Fibroblast of skin of left biceps (primary cell): ENCODE data around the gene ULK3.

Source experiments
- DNase-seq, 2 experiments: peaks; one replicate each; pipeline ENCODE4 v3.0.0-alpha.2; 2013; ENCODE audit warnings: low read depth in 2 of 2

Gene ULK3

DNA sequence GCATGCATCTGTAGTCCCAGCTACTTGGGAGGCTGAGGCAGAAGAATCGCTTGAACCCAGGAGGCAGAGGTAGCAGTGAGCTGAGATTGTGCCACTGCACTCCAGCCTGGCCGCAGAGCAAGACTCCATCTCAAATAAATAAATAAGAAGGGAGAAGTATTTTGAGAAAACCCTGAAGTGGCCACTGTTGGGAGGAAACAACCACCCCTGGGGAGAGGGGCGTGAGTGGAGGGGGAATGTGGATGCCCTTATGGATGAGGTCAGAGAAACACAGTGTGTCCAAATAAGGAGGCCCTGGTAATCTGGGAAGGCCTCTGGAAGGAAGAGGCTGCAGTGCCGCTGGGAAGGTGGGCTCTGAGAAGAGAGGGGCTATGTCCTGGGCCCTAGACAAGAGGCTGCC lies 20.7 kb downstream of the ULK3 start:
- no peak for DNase-seq

DNA sequence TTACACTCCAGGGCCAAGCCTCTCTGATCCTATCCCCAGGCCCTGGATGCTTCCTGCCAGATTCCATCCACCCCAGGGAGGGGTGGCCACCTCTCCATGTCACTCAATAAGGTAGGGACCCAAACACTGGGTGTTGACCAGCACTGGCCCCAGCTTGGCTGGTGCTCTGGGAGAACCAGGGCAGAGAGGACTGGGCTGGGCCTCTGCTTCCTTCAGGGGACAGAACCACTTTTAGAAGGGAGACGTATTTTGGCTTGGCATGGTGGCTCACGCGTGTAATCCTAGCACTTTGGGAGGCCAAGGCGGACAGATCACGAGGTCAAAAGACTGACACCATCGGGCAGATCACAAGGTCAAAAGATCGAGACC lies 21.2 kb downstream of the ULK3 start:
- DNase-seq, result no peak

DNA sequence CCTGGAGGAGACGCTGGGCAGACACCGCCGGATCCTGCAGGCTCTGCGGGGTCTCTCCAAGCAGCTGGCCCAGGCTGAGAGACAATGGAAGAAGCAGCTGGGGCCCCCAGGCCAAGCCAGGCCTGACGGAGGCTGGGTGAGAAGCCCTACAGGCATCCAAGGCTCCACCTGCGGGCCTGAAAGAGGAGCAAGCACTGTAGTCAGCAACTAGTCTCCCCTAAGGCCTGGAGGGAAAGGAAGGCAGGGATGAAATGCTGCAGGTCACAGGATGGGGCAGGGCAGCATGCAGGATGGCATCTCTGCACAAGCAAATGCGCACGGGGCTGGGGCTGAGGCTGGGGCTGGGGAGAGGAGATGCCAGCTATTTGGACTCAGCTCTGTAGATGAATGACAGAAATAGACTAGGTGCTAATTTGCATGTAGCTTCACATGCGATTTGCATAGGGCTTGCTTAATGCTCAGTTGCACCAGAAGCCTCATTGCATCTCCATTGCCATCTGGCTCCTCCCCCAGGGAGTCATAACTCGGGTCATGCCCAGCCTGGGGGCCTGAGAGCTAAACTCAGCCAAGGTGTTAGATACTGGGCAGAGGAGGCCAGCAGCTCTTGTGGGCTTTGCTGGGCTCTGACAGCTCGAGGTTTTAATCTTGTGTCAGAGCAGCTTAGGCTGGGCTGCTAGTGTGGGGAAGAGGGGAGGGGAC lies 21.7 kb downstream of the ULK3 start:
- no peak for DNase-seq

DNA sequence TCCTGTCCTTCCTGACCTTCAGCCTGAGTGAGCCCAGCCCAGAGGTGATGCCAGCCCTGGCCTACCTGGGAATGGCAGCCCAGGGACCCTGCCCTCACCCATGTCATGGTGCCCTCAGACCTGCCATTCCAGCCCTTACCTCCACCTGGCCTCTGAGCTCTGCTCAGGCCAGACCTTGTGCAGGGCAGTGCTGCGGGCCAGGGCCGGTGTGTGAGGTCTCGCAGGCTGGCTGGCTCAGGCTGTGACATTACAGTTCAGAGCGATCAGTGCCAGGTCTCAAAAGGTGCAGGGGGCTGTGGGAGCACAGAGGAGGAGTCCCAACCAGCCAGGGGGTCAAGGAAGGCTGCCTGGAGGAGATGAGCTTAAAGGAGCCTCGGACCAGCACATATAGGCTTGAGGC lies 22.9 kb downstream of the ULK3 start:
- no peak for DNase-seq

DNA sequence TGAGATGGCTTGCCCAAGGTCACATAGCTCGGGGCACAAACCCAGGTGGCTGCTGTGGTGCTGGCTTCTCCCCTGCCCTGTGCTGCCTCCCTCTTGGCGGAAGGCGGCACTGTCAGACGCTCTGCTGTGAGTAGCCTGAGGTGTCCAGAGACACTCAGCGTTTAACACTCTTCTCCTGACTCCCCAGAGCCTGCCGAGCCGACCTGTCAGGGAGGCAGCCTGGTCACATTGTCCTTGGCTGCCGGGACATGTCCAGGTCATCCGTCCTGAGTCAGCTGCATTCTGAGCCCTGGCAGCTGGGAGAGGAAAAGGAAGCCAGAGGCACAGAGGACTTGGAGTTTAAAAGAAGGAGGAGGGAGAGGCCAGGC lies 25.6 kb downstream of the ULK3 start:
- no peak for DNase-seq

DNA sequence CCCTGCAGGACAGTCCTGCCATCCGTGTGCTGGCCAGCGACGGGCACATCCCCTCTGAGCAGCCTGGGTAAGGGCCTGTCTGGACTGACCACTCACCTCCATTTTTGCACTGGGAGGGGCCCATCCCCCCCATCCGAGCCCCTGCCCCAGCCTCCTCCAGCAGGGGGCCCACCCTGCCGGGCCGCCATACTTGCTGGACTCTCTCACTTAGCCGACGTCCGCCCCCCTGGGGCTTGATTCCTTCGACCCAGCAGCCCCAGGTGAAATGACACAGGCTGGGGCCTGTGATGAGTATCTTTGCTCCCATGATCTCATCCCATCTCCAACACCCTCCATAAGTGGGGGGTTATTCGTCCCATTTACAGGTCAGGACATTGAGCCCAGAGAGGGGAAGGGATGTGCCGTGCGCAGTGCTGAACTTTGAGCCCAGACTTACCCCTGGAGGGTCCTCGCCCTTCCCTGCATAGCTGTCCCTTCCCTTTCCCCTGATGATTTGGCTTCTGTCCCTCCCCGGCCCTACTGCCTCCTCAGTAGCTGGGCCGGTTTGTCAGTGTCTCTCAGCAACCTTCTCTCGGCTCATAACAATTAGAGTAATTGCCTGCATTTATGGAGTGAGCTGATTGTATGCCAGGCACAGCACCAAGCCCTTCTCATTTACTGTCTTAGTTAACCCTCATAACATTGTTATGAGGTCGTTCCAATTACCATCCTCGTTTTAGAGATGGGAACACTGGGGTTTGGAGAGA lies 26.2 kb downstream of the ULK3 start:
- DNase-seq, result no peak

DNA sequence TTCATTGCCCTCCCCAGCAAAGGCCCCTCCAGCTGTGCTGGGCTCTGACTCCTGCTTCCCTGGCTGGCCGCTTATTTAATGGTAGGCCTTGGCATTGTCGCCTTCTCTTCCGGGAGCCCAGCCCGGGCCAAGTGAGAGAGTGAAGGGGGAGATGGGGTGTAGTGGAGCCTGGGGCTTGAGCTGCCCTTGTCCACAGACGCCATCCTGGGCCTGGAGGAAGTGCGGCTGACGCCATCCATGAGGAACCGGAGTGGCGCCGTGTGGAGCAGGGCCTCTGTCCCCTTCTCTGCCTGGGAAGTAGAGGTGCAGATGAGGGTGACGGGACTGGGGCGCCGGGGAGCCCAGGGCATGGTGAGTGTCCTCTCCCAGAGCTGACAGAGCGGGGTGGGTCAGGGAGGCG lies 27.0 kb downstream of the ULK3 start:
- no peak for DNase-seq

DNA sequence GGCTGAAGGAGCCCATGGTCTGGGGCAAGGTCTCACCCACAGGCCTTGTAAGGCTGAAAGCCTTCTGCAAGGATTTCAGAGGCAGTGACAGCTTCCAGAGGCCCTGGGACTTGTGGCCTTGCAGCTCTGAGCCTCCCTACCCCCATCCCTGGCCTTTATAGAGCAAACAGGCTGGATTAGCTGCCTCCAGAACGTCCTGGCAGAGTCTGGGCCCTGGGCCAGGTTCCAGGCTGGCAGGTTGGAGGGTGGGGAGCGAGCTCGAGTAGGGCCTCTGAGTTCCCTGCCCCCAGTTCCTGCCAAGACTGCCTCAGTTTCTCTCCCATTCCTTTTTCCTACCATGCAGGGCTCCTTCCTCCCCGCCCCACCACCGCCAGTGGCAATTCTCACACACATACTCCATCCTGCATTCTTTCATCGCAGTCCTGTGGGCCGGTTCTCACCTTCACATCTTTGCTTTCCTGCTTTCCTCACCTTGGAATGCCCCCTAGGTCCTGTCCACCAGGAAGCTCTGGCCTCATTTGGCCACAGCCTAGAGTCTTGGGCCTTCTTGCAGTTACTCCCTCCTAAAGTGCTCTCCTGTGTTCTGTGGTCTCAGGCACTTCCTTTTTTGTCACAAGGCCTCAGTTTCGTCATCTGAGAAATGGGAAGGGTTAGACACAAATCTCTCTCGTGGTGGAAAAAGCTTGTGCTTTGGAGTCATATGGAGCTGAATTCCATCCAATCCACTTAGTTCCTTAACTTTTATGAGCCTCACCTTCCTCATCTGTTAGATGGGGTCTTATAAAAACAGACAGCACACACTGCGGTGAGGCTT lies 27.6 kb downstream of the ULK3 start:
- no peak for DNase-seq

DNA sequence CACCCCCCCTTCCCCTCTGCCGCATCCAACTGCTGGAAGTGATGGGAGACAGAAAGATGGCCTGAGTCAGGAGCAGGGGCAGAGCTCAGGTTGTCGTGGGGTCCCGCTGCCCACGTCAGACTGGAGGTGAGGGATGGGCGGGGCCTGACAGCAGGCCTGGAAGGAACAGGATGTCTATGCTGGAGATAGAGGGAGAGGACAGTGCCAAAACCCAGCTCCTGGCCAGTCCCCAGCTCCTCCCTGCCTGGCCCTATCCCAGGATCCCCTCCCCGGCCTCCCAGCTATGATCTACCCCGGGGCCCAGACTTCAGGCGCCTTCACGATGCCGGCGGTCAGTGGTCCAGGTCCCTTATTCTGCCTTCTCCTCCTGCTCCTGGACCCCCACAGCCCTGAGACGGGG lies 30.4 kb downstream of the ULK3 start, which contains the start of gene LMAN1L:
Gene LMAN1L, plus strand, starts transcription at position 303 of the 400 bp plus-strand sequence. Its CDS starts 20 bp downstream, at position 323.
- DNase-seq, result no peak

DNA sequence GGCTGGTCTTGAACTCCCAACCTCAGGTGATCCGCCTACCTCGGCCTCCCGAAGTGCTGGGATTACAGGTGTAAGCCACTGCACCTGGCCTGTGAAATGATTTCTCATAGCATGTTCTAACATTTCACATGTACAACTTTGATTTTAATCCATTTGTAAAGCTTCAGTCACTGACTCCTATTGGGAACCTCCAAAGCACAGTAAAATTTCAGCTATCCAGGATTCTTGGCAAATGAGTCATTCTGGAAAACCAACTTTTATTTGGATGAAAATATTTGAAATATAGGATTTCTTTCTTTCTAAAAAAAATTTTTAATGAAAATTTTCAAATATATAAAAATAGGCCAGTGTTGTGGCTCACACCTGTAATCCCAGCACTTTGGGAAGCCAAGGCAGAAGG lies 33.0 kb downstream of the ULK3 start:
- DNase-seq, result no peak

DNA sequence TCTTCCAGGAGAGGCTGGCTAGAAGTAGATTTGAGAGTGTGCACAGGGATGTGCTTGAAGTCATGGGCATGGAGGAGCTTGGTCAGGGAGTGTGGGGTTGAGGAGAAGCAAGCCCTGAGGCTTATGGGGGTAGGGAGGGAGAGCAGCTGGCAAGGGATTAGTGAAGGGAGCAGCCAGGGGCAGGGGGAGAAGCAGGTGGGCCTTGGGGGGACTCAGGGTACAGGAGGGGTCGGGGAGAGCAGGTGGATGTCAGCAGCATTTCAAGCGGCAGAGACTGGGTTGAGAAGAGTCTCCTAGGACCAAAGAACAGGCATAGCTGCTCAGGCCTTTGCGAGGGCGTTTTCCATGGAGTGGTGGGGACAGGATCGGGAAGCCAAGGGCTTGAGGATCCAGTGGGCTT lies 33.7 kb downstream of the ULK3 start:
- no peak for DNase-seq

DNA sequence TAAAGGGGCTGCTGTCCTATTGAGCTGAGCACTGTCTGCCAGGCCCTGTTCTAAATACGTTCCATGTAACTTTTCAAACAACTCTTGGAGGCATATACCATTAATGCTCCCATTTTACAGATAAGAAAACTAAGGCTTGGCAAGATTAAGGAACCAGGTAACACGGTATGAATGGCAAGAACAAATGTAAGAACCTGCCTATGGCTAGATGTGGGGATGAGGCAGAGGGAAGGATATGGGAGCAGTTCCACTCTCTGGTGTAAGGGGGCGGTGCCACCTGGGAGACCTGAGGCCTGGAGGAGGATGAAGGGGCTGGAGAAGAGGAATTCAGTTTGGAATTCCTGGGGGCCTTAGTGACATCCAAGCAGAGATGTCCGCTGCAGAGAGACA lies 34.1 kb downstream of the ULK3 start:
- no peak for DNase-seq

DNA sequence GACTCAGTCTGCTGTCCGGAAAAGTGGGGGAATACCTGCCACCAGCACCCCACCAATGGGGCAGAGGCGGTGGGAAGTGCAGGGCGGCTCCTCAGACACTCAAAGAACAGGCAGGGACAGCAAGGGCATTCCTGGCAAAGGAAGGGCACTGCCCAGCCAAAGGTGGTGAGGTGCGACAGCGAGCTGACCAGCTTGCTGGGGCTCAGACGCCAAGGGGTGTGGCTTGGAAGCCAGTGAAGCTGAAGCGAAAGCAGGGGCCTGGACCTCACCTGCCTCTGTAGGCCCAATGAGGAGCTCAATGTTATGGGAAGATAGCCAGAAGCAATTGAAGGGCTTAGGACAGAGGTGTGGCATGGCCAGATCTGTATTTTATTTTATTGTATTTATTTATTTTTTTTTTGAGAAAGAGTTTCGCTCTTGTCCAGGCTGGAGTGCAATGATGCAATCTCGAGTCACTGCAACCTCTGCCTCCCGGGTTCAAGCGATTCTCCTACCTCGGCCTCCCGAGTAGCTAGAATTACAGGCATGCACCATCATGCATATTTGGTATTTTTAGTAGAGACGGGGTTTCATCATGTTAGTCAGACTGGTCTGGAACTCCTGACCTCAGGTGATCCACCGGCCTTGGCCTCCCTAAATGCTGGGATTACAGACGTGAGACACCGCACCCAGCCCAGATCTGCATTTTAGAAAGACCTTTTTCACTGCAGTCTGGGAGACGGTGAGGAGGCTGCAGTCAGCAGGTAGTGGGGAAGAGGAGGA lies 34.7 kb downstream of the ULK3 start:
- no peak for DNase-seq

DNA sequence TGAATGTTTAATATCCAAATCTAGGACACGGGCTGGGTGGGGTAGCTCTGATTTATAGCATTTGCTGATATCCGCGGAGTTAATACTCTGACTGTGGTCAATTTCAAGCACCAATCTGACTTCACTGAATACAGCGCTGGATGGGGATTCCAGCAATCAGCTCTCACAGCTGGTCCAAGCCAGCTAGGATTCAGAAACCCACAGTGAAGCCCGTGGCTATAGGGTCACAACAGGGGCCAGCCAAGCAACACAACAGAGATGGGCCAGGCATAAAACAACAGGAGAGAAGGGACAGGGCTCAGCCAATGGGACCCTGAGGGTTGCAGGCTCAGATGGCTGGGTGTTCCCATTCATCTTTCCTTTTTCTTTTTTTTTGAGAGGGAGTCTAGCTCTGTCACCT lies 35.7 kb downstream of the ULK3 start:
- DNase-seq, result no peak

DNA sequence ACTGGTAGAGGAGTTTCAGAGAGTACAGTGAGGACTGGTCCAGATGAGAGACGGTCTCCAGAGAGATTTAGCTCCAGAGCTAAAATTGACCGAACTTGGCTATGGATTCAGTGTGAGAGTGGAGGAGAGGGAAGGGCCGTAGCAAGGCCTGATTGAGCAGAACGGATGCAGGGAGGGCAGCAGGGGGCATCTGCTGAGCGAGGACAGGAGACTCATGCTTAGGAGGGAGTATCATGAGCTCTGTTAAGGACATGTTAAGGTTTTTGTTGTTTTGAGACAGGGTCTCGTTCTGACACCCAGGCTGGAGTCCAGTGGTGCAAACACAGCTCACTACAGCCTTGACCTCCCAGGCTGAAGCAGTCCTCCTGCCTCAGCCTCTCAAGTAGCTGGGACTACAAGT lies 38.0 kb downstream of the ULK3 start:
- no peak for DNase-seq

DNA sequence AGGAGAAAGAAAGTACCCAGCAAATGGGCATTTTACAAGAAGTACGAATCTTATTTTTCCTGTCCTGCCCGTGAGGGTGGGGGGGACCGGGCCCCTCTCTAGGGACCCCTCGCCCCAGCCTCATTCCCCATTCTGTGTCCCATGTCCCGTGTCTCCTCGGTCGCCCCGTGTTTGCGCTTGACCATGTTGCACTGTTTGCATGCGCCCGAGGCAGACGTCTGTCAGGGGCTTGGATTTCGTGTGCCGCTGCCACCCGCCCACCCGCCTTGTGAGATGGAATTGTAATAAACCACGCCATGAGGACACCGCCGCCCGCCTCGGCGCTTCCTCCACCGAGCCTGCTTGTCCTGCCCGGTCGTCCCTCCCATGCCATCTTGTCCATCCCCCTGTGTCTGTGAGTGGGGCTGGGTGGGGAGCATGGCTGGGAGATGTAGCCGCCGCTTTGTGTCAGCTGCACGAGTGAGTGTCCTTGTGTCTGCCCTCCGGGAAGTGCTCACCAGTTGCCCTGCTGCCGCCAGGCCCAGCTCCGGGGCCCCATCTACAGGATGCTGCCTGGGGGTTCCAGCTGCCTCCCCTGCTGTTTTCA lies 40.0 kb downstream of the ULK3 start:
- no peak for DNase-seq

DNA sequence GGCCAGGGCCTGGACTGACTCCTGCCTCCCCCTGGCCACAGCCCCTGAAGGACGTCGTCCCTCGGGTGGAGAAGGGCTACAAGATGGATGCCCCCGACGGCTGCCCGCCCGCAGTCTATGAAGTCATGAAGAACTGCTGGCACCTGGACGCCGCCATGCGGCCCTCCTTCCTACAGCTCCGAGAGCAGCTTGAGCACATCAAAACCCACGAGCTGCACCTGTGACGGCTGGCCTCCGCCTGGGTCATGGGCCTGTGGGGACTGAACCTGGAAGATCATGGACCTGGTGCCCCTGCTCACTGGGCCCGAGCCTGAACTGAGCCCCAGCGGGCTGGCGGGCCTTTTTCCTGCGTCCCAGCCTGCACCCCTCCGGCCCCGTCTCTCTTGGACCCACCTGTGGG lies 40.7 kb downstream of the ULK3 start:
- no peak for DNase-seq

DNA sequence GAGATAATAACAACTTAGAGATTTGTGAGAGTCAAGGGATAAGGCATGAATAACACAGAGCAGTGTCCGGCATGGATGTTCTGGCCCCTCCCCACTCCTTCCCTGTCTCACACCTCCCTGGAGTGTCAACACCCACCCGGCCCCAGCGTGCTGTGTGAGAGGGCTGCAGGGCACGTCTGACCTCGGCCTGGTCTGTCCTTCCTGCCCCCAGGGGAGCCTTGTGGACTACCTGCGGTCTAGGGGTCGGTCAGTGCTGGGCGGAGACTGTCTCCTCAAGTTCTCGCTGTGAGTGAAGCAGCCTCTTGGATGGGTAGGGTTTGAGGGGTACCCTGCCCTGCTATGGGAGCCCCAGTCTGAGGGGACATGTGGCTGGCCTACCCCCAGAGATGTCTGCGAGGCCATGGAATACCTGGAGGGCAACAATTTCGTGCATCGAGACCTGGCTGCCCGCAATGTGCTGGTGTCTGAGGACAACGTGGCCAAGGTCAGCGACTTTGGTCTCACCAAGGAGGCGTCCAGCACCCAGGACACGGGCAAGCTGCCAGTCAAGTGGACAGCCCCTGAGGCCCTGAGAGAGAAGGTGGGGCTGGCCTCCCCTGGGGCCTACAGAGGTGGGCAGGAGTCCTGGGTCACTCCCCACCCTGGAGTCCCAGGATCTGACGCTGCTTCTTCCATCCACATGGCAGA lies 41.5 kb downstream of the ULK3 start:
- no peak for DNase-seq

DNA sequence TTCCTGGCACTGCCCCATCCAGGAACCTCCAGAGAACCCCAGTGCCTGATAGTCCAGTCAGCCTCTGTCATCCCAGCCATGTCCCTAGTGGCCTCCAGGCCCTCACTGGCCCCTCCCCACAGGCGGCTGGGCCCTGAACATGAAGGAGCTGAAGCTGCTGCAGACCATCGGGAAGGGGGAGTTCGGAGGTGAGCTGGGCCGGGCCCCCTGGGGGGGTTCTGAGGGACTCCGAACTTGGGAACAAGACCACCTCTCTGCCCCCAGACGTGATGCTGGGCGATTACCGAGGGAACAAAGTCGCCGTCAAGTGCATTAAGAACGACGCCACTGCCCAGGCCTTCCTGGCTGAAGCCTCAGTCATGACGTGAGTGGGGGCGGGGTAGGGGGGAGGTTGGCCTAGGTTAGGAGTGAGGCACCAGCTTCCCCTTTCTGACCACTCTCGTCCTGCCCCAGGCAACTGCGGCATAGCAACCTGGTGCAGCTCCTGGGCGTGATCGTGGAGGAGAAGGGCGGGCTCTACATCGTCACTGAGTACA lies 42.3 kb downstream of the ULK3 start:
- no peak for DNase-seq

DNA sequence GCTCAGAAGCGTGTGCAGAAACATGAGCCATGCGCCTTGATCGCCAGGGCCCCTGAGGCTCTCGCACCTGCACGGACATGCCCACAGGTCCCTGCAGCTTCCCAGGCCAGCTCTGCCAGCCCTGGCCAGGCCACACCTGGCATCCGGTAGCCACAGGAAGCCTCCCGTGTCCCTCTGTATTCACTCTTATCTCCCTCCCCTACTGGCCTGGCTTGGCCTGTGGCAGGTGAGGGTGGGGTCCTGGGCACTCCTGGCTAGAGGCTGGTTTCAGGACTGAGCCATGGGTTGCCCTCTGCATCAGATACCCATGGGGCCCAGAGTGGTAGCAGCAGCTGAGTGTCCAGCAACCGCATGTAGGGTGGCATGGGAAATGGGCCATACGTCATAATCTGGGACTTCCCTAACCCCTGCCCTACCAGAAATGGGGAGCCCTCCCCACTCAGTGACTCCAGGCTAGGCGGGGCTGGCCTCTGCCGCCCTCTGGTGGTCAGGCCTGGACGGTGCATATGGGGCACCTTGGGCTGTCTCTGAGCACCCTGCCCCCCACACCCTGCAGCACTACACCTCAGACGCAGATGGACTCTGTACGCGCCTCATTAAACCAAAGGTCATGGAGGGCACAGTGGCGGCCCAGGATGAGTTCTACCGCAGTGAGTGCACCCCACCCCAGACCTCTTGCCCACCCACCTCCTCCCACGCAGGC lies 42.9 kb downstream of the ULK3 start:
- no peak for DNase-seq
